Prostate gland (tissue), 2 donors: ENCODE measurements around the gene SMC5.

ENCODE experiments used
- CTCF ChIP-seq, 4 experiments: fragments of 200-600 bp in 2 of 4; fragments of 450-650 bp in 2 of 4; sonication (generic) in 2 of 4; IDR thresholded peaks; 1 replicate in 3 of 4; 2 replicates in 1 of 4; pipeline ENCODE4 v1.5.1; 2016 to 2019; ENCODE audit warnings: antibody characterized with exemption in 4 of 4, mild to moderate bottlenecking in 2 of 4, moderate library complexity in 2 of 4
- POLR2A ChIP-seq: fragments of 450-650 bp; IDR thresholded peaks from one replicate; pipeline ENCODE4 v1.6.1; 2016; ENCODE audit warnings: antibody characterized with exemption, mild to moderate bottlenecking
- POLR2AphosphoS5 ChIP-seq: sonication (generic); formaldehyde crosslinking; IDR thresholded peaks from one replicate; pipeline ENCODE4 v1.6.1; 2017; ENCODE audit warnings: antibody characterized with exemption

- TF ChIP-seq CTCF (IDR thresholded peaks at IDR 0.05) (no peak), POLR2A (no peak), POLR2AphosphoS5 (no peak)
These were observed 1.8 kb downstream of the SMC5 start for GRCh38 chr9:70260606-70261005.
